GM18520 (cell line): ENCODE measurements around the gene DIO3.
"Not testable (repeated sequence)": the region's sequence is repeated elsewhere in the genome, so short reads cannot be mapped to it uniquely, and the experiment has no call there.

Source experiments
- ATAC-seq: cut with Tn5 transposase; IDR thresholded peaks from one replicate; pipeline ENCODE4 v1.9.1; 2021; ENCODE audit not compliant: unreplicated experiment

Gene DIO3

GRCh38 chr14:101557811-101558738, 3.2 kb upstream of the DIO3 start:
- ATAC-seq, result no peak

- ATAC-seq, result no peak
Measured at GRCh38 chr14:101558739-101559240, 2.5 kb upstream of the DIO3 start.

DNA sequence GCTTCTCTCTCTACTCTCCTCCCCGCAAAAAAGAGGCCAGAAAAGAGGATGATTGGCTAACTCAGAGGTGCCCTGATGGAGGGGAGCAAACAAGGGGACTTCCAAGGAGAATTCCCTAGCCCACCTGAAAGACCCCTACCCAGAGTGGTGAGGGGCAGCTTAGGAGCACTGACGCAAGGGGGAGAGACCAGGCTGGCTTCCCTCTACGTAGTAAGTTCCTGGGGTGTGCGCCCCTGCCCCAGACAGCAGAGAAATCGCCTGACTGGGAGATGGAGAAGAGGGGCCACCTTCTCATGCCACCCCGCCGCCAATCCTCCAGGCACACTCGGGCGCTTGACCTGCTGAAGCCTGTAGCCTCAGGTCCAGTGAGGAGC, 2.1 kb upstream of the DIO3 start:
- no peak for ATAC-seq

- ATAC-seq, result no peak
Measured at GRCh38 chr14:101559624-101560533, 1.4 kb upstream of the DIO3 start.

- no peak for ATAC-seq
Measured at GRCh38 chr14:101560534-101561113, 671 bp upstream of the DIO3 start.

GRCh38 chr14:101561897-101562490, 699 bp downstream of the DIO3 start:
- no peak for ATAC-seq

DNA sequence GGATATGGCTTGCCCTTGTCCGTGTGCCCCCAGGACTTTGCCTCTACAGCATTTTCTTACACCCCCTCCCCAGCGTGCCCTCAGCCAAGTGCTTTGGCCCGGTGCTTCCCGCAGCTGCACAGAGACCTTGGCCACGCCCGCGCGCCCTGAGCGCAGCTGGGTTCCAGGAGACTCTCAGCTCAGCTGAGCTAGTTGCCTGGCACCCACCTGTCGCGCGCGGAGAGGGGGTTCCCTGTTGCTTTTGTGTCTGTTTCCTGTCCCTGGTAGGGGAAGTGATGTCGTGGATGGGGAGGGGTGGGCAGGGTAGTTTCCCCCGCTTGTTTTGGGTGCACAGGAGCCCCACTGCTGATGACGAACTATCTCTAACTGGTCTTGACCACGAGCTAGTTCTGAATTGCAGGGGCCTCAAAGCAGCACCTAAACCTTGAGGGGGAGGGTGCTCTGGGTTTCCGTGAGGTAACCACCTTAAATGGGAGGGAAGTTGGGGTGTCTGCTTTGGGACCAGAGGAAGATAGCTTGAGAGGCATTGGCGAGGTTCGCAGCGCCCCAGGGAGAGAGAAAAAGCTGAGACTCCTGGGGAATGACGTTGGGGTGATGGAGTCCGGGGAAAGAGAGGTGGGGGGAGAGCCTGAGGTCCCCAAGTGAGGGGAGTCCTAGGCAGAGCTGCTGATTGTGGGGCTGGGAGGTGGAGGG, 1.5 kb downstream of the DIO3 start:
- no peak for ATAC-seq

GRCh38 chr14:101563352-101563653, 2.0 kb downstream of the DIO3 start:
- ATAC-seq, result no peak

DNA sequence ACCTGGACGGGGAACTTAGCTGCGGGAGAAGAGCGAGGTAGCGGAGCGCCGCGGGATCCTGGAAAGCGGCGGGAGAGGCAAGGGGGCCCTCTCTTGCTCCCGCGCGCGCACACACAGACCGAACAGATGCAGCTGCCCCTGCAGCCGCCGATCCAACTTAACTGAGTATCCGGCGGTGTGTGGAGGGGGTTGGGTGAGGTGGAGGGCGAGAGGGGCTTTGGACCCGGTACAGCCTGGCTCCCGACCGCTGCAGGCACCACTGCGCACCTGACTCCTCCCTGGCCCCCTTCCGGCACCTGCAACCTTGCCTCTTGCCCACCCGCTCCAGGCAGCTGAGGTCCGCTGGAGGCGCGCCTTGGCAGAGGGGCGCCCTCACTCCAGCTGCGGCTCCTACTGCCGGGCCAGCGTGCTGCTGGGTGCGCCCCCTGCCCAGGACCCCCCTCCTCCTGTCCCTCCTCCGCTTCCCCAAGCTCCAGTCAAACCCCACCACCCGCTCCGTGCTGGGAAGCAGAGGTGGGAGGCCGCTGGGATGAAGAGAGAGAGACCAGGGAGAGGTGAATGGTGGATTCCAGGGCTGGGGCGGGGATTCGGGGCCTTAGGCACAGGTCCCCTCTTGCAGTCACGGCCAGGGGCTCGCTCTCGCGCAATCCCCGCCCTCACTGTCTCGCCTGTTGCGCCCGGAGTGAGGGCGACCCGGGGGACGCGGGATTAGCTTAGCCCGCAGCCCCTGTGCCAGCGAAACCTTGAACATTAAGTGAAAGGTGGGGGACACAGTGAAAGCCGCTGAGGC, 2.6 kb downstream of the DIO3 start:
- no peak for ATAC-seq

DNA sequence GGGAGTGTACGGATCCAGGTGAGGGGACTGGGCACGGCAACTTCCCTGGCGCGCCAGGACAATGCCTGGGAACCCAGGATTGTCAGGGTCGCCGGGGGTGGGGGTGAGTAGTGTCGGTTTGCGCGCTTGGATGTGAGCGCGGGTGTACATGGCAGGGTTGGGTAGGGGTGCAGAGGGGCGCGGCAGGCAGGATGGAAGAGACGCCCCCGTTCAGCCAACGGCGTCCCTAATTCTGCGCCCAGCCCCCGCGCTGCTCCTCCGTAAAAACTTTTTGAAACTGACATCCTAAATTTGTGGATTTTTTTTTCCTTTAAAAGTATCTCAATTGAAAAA, 3.1 kb downstream of the DIO3 start:
- ATAC-seq, result no peak

- ATAC-seq, result no peak
Measured at GRCh38 chr14:101564819-101565698, 3.8 kb downstream of the DIO3 start.

- no peak for ATAC-seq
Measured at GRCh38 chr14:101567252-101567651, 6.0 kb downstream of the DIO3 start.

DNA sequence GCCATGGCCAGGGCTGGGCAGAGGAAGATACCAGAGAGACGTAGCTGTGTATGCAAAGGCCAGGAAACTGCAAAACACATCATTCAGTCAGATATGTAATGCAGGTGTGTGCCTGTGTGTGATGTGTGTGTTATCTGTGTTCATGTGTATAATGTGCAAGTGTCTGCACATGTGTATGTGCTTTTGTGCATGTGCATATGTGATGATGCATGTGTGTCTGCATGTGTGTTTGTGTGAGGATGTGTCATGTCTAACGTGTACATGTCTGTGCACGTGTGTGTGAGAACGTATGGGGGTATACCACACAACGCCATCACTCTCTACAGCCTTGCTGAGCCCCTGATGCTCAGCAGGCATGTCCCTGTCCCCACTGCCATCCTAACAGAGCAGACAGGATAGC, 9.7 kb downstream of the DIO3 start:
- ATAC-seq, result no peak

- ATAC-seq, result not testable (repeated sequence)
Measured at GRCh38 chr14:101572526-101572925, 11.2 kb downstream of the DIO3 start.

DNA sequence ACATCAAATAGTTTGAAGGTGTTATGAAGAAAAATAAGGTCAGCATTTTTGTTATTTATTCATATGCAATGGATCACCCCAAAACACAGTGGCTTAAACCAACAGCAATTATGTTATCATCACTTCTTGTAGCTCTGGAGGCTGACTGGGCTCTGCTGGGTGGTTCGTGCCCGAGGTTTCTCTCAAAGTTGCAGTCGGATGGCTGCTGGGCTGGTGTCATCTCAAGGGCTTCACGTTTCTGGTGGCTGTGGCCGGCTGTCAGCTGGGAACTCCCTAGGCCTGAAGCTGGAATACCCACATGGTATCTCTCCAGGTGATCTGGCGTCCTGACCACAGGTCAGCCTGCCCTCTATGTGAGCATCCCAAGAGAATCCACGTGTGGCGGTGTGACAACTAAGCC, 12.0 kb downstream of the DIO3 start:
- no peak for ATAC-seq

DNA sequence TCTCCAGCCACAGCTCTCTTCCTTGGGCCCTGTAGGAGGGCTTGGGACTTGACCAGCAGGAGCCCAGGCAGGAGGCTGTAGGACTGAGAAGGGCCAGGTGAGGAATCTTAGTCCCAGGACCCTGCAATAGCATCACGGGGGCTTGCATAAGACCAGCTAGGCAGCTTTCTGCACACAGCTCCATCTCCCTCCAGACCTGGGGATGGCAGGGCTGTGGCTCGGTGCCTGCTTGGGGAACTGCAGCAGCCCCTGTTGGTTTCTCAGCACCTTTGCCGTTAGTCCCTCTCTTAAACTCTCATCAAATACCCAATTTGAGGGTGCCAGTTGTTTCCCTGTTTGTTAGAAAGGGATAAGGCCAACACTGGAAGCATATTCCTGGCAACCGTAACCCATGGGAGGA, 14.3 kb downstream of the DIO3 start:
- ATAC-seq, result no peak

- ATAC-seq, result no peak
Measured at GRCh38 chr14:101577221-101577909, 16.1 kb downstream of the DIO3 start.

- ATAC-seq, result no peak
Measured at GRCh38 chr14:101578489-101578888, 17.2 kb downstream of the DIO3 start.
